Tibial nerve (tissue), 4 donors: ENCODE measurements around the gene SORBS1.

Experiments
- CTCF ChIP-seq, 5 experiments: fragments of 200-600 bp in 3 of 5; fragments of 450-650 bp in 2 of 5; sonication (generic) in 3 of 5; IDR thresholded peaks; one replicate each; pipeline ENCODE4 v1.5.1; 2016 to 2019; ENCODE audit warnings: antibody characterized with exemption in 5 of 5, mild to moderate bottlenecking in 3 of 5, moderate library complexity in 2 of 5
- EP300 ChIP-seq, 2 donors: sonication (generic); formaldehyde crosslinking; IDR thresholded peaks; one replicate each; pipeline ENCODE4 v1.6.1; 2017; ENCODE audit warnings: antibody characterized with exemption in 2 of 2, mild to moderate bottlenecking in 1 of 2
- POLR2A ChIP-seq, 2 donors: fragments of 450-650 bp; IDR thresholded peaks; one replicate each; pipeline ENCODE4 v1.6.1; 2017; ENCODE audit warnings: antibody characterized with exemption in 2 of 2, mild to moderate bottlenecking in 2 of 2, moderate library complexity in 2 of 2

DNA sequence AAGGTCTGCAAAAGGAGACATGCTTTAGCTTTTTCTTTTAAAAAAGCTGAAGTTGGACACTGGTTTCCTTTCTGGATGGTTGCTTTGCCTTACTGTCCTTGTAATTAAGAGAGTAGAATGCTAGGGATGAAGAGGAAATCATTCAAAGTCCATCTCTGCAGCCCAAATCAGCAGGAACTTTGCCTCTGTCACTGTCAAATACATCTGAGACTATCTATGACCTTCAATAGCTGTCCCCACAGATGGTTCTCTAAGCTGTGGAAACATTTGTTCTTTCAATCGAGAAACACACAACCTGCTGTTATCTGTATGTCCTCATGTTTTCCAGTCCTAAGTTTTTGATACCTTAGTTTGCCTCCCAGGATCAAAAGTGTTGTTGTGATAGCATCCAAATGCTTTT is 117.5 kb downstream of the SORBS1 start:
- TF ChIP-seq POLR2A (IDR thresholded peaks at IDR 0.05) (no peak), CTCF (IDR thresholded peaks at IDR 0.05) (no peak), EP300 (IDR thresholded peaks at IDR 0.05) (no peak)
